Keratinocyte (primary cell): ENCODE results near the gene HABP4. TPM values are rescaled to one million over a fixed set of nuclear protein-coding genes. Genes with fewer than 3 reads are reported as not detected.

ENCODE experiments used
- DNase-seq: peaks from one replicate; pipeline ENCODE4 v3.0.0-alpha.2; 2011; ENCODE audit warnings: low read depth, missing footprints, low spot score
- FAIRE-seq: peaks from 2 replicates; lab custom pipeline; 2011; peaks lifted over from hg19 to GRCh38; lab: Jason Lieb, UNC
- H2AFZ ChIP-seq: 2 replicates; pipeline ENCODE4 v1.6.0; 2012; ENCODE audit warnings: low read length, control low read depth, inconsistent platforms; ENCODE audit not compliant: control insufficient read depth
- H3K27ac ChIP-seq: 2 replicates; pipeline ENCODE4 v1.5.1; 2011; ENCODE audit warnings: low read length; ENCODE audit not compliant: control insufficient read depth, insufficient read depth
- H3K27me3 ChIP-seq: 3 replicates; pipeline ENCODE4 v1.6.0; 2011; ENCODE audit warnings: low read length; ENCODE audit not compliant: control insufficient read depth, insufficient read depth; ENCODE audit errors: extremely low read depth
- H3K36me3 ChIP-seq, 2 experiments: 2 replicates in 1 of 2; 3 replicates in 1 of 2; pipeline ENCODE4 v1.5.1; 2011; ENCODE audit warnings: low read length in 2 of 2, mild to moderate bottlenecking in 1 of 2; ENCODE audit not compliant: control insufficient read depth in 2 of 2, insufficient read depth in 2 of 2; ENCODE audit errors: extremely low read depth in 1 of 2
- H3K4me1 ChIP-seq: 3 replicates; pipeline ENCODE4 v1.5.1; 2011; ENCODE audit warnings: low read length; ENCODE audit not compliant: control insufficient read depth, insufficient read depth; ENCODE audit errors: extremely low read depth
- H3K4me2 ChIP-seq: 3 replicates; pipeline ENCODE4 v1.6.0; 2011; ENCODE audit warnings: low read depth, low read length; ENCODE audit not compliant: control insufficient read depth, insufficient read depth; ENCODE audit errors: extremely low read depth
- H3K4me3 ChIP-seq, 3 experiments: fragments of 200-600 bp in 1 of 3; sonication (generic) in 1 of 3; 2 replicates in 2 of 3; 3 replicates in 1 of 3; pipeline ENCODE4 v1.5.1; 2011 to 2016; ENCODE audit warnings: low read length in 3 of 3, mild to moderate bottlenecking in 3 of 3, control low read depth in 2 of 3, inconsistent platforms in 1 of 3, low read depth in 1 of 3, mixed read lengths in 1 of 3, mixed run types in 1 of 3, moderate library complexity in 1 of 3; ENCODE audit not compliant: control insufficient read depth in 2 of 3, insufficient read depth in 2 of 3; ENCODE audit errors: extremely low read depth in 1 of 3
- H3K79me2 ChIP-seq: 2 replicates; pipeline ENCODE4 v1.6.0; 2012; ENCODE audit warnings: low read length; ENCODE audit not compliant: control insufficient read depth, insufficient read depth
- H3K9ac ChIP-seq: 3 replicates; pipeline ENCODE4 v1.6.0; 2011; ENCODE audit warnings: low read length; ENCODE audit not compliant: control insufficient read depth, insufficient read depth; ENCODE audit errors: extremely low read depth
- H3K9me1 ChIP-seq: 3 replicates; pipeline ENCODE4 v1.6.0; 2011; ENCODE audit warnings: low read length; ENCODE audit not compliant: control insufficient read depth, insufficient read depth; ENCODE audit errors: extremely low read depth
- H3K9me3 ChIP-seq: 2 replicates; pipeline ENCODE4 v1.5.1; 2012; ENCODE audit warnings: low read depth, low read length; ENCODE audit not compliant: control insufficient read depth
- H4K20me1 ChIP-seq: 3 replicates; pipeline ENCODE4 v1.6.0; 2011; ENCODE audit warnings: low read length; ENCODE audit not compliant: control insufficient read depth, insufficient read depth; ENCODE audit errors: extremely low read depth
- EZH2 ChIP-seq: IDR thresholded peaks from one replicate; pipeline ENCODE4 v1.6.1; 2012; ENCODE audit warnings: inconsistent platforms, mild to moderate bottlenecking, low read length, moderate library complexity
- dilution Hi-C: fragments of 300-500 bp; cut with MboI; formaldehyde crosslinking; loops from one replicate; pipeline ENCODE4 v1.7.0; 2020; ENCODE audit warnings: low sequenced_read_pairs; ENCODE audit not compliant: extremely low pct_ligation_motif_present
- polyA plus RNA-seq, 5 experiments: library from polyadenylated mRNA; depleted of rRNA in 3 of 5; stranded (reverse) in 3 of 5; stranded (forward) in 1 of 5; unstranded in 1 of 5; fragments of >200 nt; gene quantifications; 1 replicate in 1 of 5; 2 replicates in 3 of 5; 3 replicates in 1 of 5; pipeline versions ENCODE4 v1.2.1 to v1.2.3, GENCODE V29; 2011 to 2012; ENCODE audit warnings: missing spikeins in 2 of 5, low read depth in 1 of 5, low replicate concordance in 1 of 5
- TF ChIP-seq, protein P1 (sequence below), 3 experiments: IDR thresholded peaks in 1 of 3; conservative IDR thresholded peaks in 1 of 3; optimal IDR thresholded peaks in 1 of 3; 2 replicates in 2 of 3; 3 replicates in 1 of 3; pipeline versions ENCODE3 to v1.5.1; 2011; ENCODE audit warnings: low read length in 3 of 3, mild to moderate bottlenecking in 3 of 3, moderate library complexity in 2 of 3, control low read depth in 1 of 3, inconsistent platforms in 1 of 3; ENCODE audit not compliant: insufficient read depth in 2 of 3; ENCODE audit errors: extremely low read depth in 1 of 3

Gene HABP4
- polyA plus RNA-seq, 1 donor (not counting 4 experiments of a cell fraction or from before 2014, with no cell fraction given) = 6.8 TPM

DNA sequence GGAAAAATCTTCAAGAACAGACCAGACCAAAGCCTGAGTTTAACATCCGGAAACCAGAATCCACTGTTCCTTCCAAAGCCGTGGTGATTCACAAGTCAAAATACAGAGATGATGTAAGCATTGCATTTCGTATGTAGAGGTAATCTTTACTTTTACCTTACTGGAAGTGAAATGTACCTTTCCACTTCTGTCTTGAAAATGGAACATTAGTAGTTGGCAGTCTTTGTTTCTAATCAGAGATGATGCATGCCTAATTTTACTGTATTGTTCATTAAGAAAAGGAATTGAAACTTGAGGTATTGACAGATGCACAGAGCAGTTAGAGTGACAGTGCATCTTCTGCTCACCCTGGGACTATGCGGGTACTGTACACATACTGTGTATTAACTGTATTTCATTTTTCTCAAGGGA is 34.6 kb downstream of the HABP4 start:
- Histone ChIP-seq H3K9me3 (no peaks in the 10 kb centered on the region), H3K27ac (no peak overlapping the region), H3K4me3 (no peak overlapping the region), H3K4me1 (no peaks in the 10 kb centered on the region), H4K20me1 (no peaks in the 10 kb centered on the region), H3K79me2 (no peaks in the 10 kb centered on the region), H3K36me3 (peaks cover 0 to 13% of the 10 kb centered on the region in 2 experiments), H3K9ac (no peak overlapping the region), H3K9me1 (no peaks in the 10 kb centered on the region), H2AFZ (no peak overlapping the region), H3K27me3 (no peaks in the 10 kb centered on the region), H3K4me2 (no peak overlapping the region)
- TF ChIP-seq, protein P1, sequence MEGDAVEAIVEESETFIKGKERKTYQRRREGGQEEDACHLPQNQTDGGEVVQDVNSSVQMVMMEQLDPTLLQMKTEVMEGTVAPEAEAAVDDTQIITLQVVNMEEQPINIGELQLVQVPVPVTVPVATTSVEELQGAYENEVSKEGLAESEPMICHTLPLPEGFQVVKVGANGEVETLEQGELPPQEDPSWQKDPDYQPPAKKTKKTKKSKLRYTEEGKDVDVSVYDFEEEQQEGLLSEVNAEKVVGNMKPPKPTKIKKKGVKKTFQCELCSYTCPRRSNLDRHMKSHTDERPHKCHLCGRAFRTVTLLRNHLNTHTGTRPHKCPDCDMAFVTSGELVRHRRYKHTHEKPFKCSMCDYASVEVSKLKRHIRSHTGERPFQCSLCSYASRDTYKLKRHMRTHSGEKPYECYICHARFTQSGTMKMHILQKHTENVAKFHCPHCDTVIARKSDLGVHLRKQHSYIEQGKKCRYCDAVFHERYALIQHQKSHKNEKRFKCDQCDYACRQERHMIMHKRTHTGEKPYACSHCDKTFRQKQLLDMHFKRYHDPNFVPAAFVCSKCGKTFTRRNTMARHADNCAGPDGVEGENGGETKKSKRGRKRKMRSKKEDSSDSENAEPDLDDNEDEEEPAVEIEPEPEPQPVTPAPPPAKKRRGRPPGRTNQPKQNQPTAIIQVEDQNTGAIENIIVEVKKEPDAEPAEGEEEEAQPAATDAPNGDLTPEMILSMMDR (optimal IDR thresholded peaks at IDR 0.05 in 1 of 3, IDR thresholded peaks at IDR 0.05 in 1 of 3, conservative IDR thresholded peaks at IDR 0.05 in 1 of 3; ENCODE audit: extremely low read depth in 1 of 3, insufficient read depth in 2 of 3, low read length in 3 of 3) = no peak
- no peak for TF ChIP-seq EZH2
- no peak for FAIRE-seq
- dilution Hi-C loops = no loop called here
- DNase-seq = no peak

DNA sequence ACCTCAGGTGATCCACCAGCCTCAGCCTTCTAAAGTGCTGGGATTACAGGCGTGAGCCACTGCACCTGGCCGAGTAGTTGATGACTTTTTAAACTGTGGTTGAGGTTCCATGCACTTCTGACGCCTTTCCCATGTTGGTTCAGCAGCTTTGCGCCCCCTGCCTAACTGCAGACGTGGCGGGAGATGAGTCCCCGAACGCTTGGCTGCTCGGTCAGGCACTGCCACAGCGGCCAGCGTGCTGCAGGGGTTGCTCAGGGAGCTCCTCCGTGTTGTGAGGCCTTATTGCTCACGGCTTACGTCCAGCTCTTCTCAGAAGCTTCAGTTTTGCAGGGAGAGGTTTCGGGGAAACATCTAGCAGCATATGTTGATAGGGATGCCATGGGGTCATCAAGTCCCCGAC is 35.3 kb downstream of the HABP4 start:
- H3K4me3 ChIP-seq = no peak overlapping the region
- no peaks in the 10 kb centered on the region for H3K27me3 ChIP-seq
- no peaks in the 10 kb centered on the region for H3K9me3 ChIP-seq
- no peak overlapping the region for H2AFZ ChIP-seq
- TF ChIP-seq, protein P1 (optimal IDR thresholded peaks at IDR 0.05 in 1 of 3, IDR thresholded peaks at IDR 0.05 in 1 of 3, conservative IDR thresholded peaks at IDR 0.05 in 1 of 3; ENCODE audit: extremely low read depth in 1 of 3, insufficient read depth in 2 of 3, low read length in 3 of 3) = no peak
- no peak for TF ChIP-seq EZH2
- no peaks in the 10 kb centered on the region for H4K20me1 ChIP-seq
- DNase-seq = no peak
- no peak overlapping the region for H3K4me2 ChIP-seq
- H3K4me1 ChIP-seq = no peaks in the 10 kb centered on the region
- peaks cover 0 to 13% of the 10 kb centered on the region in 2 experiments for H3K36me3 ChIP-seq
- no peak overlapping the region for H3K27ac ChIP-seq
- no peaks in the 10 kb centered on the region for H3K79me2 ChIP-seq
- FAIRE-seq = no peak
- dilution Hi-C loops = no loop called here
- H3K9me1 ChIP-seq = no peaks in the 10 kb centered on the region
- H3K9ac ChIP-seq = no peak overlapping the region
